HG03045 (cell line): ENCODE measurements around the gene MSL3B.

Experiments
- ATAC-seq: cut with Tn5 transposase; IDR thresholded peaks from one replicate; pipeline ENCODE4 v1.9.1; 2021; ENCODE audit warnings: mild to moderate bottlenecking, moderate library complexity; ENCODE audit not compliant: unreplicated experiment

Gene MSL3B

GRCh38 chr2:233818639-233819621, 49.3 kb downstream of the MSL3B start:
- no peak for ATAC-seq

- no peak for ATAC-seq
These were observed 50.1 kb downstream of the MSL3B start for GRCh38 chr2:233817995-233818638.

GRCh38 chr2:233817361-233817911, 50.8 kb downstream of the MSL3B start:
- ATAC-seq: no peak

- ATAC-seq: no peak
These were observed 51.4 kb downstream of the MSL3B start for GRCh38 chr2:233816771-233817170.

- no peak for ATAC-seq
These were observed 51.9 kb downstream of the MSL3B start for GRCh38 chr2:233816334-233816733.

GRCh38 chr2:233815861-233816260, 52.3 kb downstream of the MSL3B start:
- no peak for ATAC-seq
